B cell (primary cell): ENCODE measurements around the gene IKBKE. TPM values are rescaled to one million over a fixed set of nuclear protein-coding genes. Genes with fewer than 3 reads are reported as not detected.

Experiments used
- ATAC-seq: fragments of 200-7000 bp; cut with Tn5 transposase; one replicate; pipeline ENCODE4 v1.10.0; 2021; ENCODE audit warnings: low read depth, mild to moderate bottlenecking, moderate number of reproducible peaks, moderate library complexity
- CTCF ChIA-PET: fragments of 350-600 bp; sonication (Branson Sonifier 250); formaldehyde crosslinking; loops from one replicate; lab custom pipeline; 2021; ENCODE audit warnings: antibody characterized with exemption, inconsistent platforms; lab: Charles Lee
- POLR2A ChIA-PET: fragments of 350-600 bp; sonication (Branson Sonifier 250); formaldehyde crosslinking; loops from one replicate; lab custom pipeline; 2021; ENCODE audit warnings: antibody characterized with exemption; lab: Charles Lee
- DNase-seq: peaks from one replicate; pipeline ENCODE4 v3.0.0; 2013
- H2AFZ ChIP-seq: 2 replicates; pipeline ENCODE4 v1.6.1; 2012; ENCODE audit warnings: mild to moderate bottlenecking, low read depth, low read length; ENCODE audit not compliant: insufficient read depth, poor library complexity, severe bottlenecking
- H3K27ac ChIP-seq, 2 donors: 1 replicate in 1 of 2; 2 replicates in 1 of 2; pipeline ENCODE4 v1.5.1; 2012 to 2013; ENCODE audit warnings: low read length in 2 of 2, mild to moderate bottlenecking in 2 of 2, moderate library complexity in 1 of 2
- H3K27me3 ChIP-seq, 4 experiments: fragments of 200-600 bp in 1 of 4; sonication (generic) in 1 of 4; replicated peaks in 1 of 4; 1 replicate in 2 of 4; 2 replicates in 2 of 4; pipeline versions ENCODE4 v1.6.1 to v1.7.0; 2013 to 2016; ENCODE audit warnings: low read length in 3 of 4, mild to moderate bottlenecking in 2 of 4, mixed read lengths in 1 of 4, moderate library complexity in 1 of 4; ENCODE audit not compliant: insufficient read depth in 4 of 4, control insufficient read depth in 3 of 4; ENCODE audit errors: control extremely low read depth in 1 of 4
- H3K36me3 ChIP-seq, 2 experiments: replicated peaks in 1 of 2; 1 replicate in 1 of 2; 2 replicates in 1 of 2; pipeline versions ENCODE4 v1.6.1 to v1.7.1; 2013; ENCODE audit warnings: low read length in 1 of 2; ENCODE audit not compliant: insufficient read depth in 2 of 2, control insufficient read depth in 1 of 2; ENCODE audit errors: control extremely low read depth in 1 of 2, extremely low read depth in 1 of 2
- H3K4me1 ChIP-seq, 2 donors: fragments of 200-600 bp in 1 of 2; sonication (generic) in 1 of 2; 1 replicate in 1 of 2; 2 replicates in 1 of 2; pipeline versions ENCODE4 v1.5.1 to v1.6.1; 2013 to 2017; ENCODE audit warnings: low read length in 2 of 2; ENCODE audit not compliant: control insufficient read depth in 2 of 2, insufficient read depth in 2 of 2
- H3K4me2 ChIP-seq: replicated peaks from 2 replicates; pipeline ENCODE3; 2012; ENCODE audit warnings: mild to moderate bottlenecking, low read depth, low read length; ENCODE audit not compliant: poor library complexity, severe bottlenecking
- H3K4me3 ChIP-seq, 5 experiments: fragments of 200-600 bp in 1 of 5; sonication (generic) in 1 of 5; 1 replicate in 3 of 5; 2 replicates in 2 of 5; pipeline versions ENCODE4 v1.5.1 to v1.7.0; 2011 to 2016; ENCODE audit warnings: low read length in 4 of 5, mild to moderate bottlenecking in 4 of 5, low read depth in 2 of 5, control low read depth in 1 of 5, moderate library complexity in 1 of 5; ENCODE audit not compliant: insufficient read depth in 1 of 5; ENCODE audit errors: control extremely low read depth in 1 of 5, extremely low read depth in 1 of 5
- H3K79me2 ChIP-seq: fragments of 200-600 bp; sonication (generic); one replicate; pipeline ENCODE4 v1.6.0; 2016; ENCODE audit warnings: low read length; ENCODE audit not compliant: control insufficient read depth, insufficient read depth
- H3K9ac ChIP-seq: fragments of 200-600 bp; sonication (generic); 2 replicates; pipeline ENCODE4 v1.6.1; 2017; ENCODE audit warnings: mild to moderate bottlenecking, low read length, moderate library complexity
- H3K9me3 ChIP-seq, 3 donors: one replicate each; pipeline versions ENCODE4 v1.6.1 to v1.7.1; 2013; ENCODE audit warnings: low read length in 2 of 3; ENCODE audit not compliant: control insufficient read depth in 2 of 3, insufficient read depth in 1 of 3; ENCODE audit errors: control extremely low read depth in 1 of 3
- H4K20me1 ChIP-seq: 2 replicates; pipeline ENCODE4 v1.6.0; 2012; ENCODE audit warnings: mild to moderate bottlenecking, low read length; ENCODE audit not compliant: insufficient read depth, control insufficient read depth, poor library complexity, severe bottlenecking
- H3K27ac Mint-ChIP-seq: one replicate; pipeline ENCODE4 v1.8.0; 2021; ENCODE audit warnings: mixed read lengths
- H3K27me3 Mint-ChIP-seq: one replicate; pipeline ENCODE4 v1.8.0; 2021; ENCODE audit warnings: mixed read lengths
- H3K4me1 Mint-ChIP-seq: one replicate; pipeline ENCODE4 v1.8.0; 2021; ENCODE audit warnings: mixed read lengths
- H3K4me3 Mint-ChIP-seq: one replicate; pipeline ENCODE4 v1.8.0; 2021; ENCODE audit warnings: mixed read lengths
- H3K9me3 Mint-ChIP-seq: one replicate; pipeline ENCODE4 v1.8.0; 2022; ENCODE audit warnings: mixed read lengths; ENCODE audit not compliant: insufficient read depth
- EZH2 ChIP-seq: IDR thresholded peaks from 2 replicates; pipeline ENCODE4 v1.6.1; 2012; ENCODE audit warnings: borderline replicate concordance, low read depth, mild to moderate bottlenecking, moderate library complexity, low read length; ENCODE audit not compliant: insufficient read depth, poor library complexity, severe bottlenecking
- WGBS: methylation state at CpG from one replicate; pipeline ENCODE4 v1.1.5; 2013; ENCODE audit warnings: missing lambda C conversion rate; ENCODE audit not compliant: insufficient coverage; 5-methylcytosine and 5-hydroxymethylcytosine counted together
- intact Hi-C: fragments of 100-400 bp; cut with micrococcal nuclease; formaldehyde crosslinking; loops from one replicate; pipeline ENCODE4 v1.10.0; 2022
- polyA plus RNA-seq: library from polyadenylated mRNA; depleted of rRNA; stranded (reverse); fragments of >200 nt; gene quantifications from 2 replicates; pipeline ENCODE4 v1.2.3, GENCODE V29; 2012
- total RNA-seq, 2 donors: library from RNA; stranded (reverse); fragments of 120-200 nt in 1 of 2; gene quantifications; 1 replicate in 1 of 2; 2 replicates in 1 of 2; pipeline versions ENCODE4 v1.2.3 to v1.2.4, GENCODE V29; 2013 to 2022
- TF ChIP-seq, protein P1 (sequence below): fragments of 200-600 bp; IDR thresholded peaks from one replicate; pipeline ENCODE4 v1.8.0; 2022; ENCODE audit warnings: antibody characterized with exemption, mild to moderate bottlenecking

IKBKE gene
- total and polyA plus RNA-seq, 2 donors (not counting 1 experiment from before 2014, with no cell fraction given): 40.8 to 55.4 TPM

DNA sequence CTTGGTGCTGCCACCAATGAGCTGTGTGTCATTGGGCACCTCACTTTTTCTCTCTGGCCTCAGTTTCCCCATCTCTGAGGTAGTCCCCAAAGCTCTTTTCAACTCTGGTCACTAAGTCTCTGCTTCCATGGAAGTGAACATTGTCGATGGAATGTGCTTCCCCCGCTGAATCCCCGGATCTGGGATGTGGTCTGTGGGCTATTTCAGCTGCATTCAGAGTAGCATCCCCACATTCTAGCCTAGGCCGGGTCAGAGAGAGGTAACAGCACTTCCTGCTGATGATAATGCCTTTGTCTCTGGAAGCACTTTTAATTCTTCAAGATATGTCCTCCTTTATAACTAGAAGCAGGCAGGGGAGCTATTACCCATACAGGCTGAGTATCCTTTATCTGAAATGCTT is 66.9 kb downstream of the IKBKE start:
- 88% methylated on average over 4 of the region's 4 CpGs for WGBS
- no peak overlapping the region for H2AFZ ChIP-seq
- no peaks in the 10 kb centered on the region for H3K9me3 ChIP-seq
- POLR2A ChIA-PET: no interaction called here
- Mint-ChIP-seq H3K4me3 (no peak overlapping the region), H3K4me1 (peaks cover 2% of the 10 kb centered on the region), H3K27ac (no peak overlapping the region), H3K9me3 (no peaks in the 10 kb centered on the region), H3K27me3 (no peaks in the 10 kb centered on the region)
- no peaks in the 10 kb centered on the region for H4K20me1 ChIP-seq
- H3K27me3 ChIP-seq: no peaks in the 10 kb centered on the region
- H3K27ac ChIP-seq: no peak overlapping the region
- intact Hi-C loops: no loop called here
- no peak overlapping the region for H3K4me3 ChIP-seq
- TF ChIP-seq EZH2: no peak
- TF ChIP-seq, protein P1, sequence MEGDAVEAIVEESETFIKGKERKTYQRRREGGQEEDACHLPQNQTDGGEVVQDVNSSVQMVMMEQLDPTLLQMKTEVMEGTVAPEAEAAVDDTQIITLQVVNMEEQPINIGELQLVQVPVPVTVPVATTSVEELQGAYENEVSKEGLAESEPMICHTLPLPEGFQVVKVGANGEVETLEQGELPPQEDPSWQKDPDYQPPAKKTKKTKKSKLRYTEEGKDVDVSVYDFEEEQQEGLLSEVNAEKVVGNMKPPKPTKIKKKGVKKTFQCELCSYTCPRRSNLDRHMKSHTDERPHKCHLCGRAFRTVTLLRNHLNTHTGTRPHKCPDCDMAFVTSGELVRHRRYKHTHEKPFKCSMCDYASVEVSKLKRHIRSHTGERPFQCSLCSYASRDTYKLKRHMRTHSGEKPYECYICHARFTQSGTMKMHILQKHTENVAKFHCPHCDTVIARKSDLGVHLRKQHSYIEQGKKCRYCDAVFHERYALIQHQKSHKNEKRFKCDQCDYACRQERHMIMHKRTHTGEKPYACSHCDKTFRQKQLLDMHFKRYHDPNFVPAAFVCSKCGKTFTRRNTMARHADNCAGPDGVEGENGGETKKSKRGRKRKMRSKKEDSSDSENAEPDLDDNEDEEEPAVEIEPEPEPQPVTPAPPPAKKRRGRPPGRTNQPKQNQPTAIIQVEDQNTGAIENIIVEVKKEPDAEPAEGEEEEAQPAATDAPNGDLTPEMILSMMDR: no peak
- H3K4me2 ChIP-seq: no peak overlapping the region
- H3K36me3 ChIP-seq: no peaks in the 10 kb centered on the region
- CTCF ChIA-PET: no interaction called here
- no peaks in the 10 kb centered on the region for H3K4me1 ChIP-seq
- no peaks in the 10 kb centered on the region for H3K79me2 ChIP-seq
- DNase-seq (no peak), ATAC-seq (no peak)
- no peak overlapping the region for H3K9ac ChIP-seq

GRCh38 chr1:206538086-206538770 is 68.0 kb downstream of the IKBKE start:
- intact Hi-C loops: no loop called here
- H3K4me1 ChIP-seq: no peaks in the 10 kb centered on the region
- Mint-ChIP-seq H3K9me3 (no peaks in the 10 kb centered on the region), H3K4me1 (peaks cover 2% of the 10 kb centered on the region), H3K27ac (no peak overlapping the region), H3K27me3 (no peaks in the 10 kb centered on the region), H3K4me3 (no peak overlapping the region)
- no peaks in the 10 kb centered on the region for H3K36me3 ChIP-seq
- H2AFZ ChIP-seq: no peak overlapping the region
- H3K27me3 ChIP-seq: no peaks in the 10 kb centered on the region
- no peak for ATAC-seq
- ChIA-PET POLR2A (no interaction called here), CTCF (no interaction called here)
- no peaks in the 10 kb centered on the region for H4K20me1 ChIP-seq
- TF ChIP-seq, protein P1: no peak
- TF ChIP-seq EZH2: no peak
- no peak for DNase-seq
- no peak overlapping the region for H3K27ac ChIP-seq
- no peaks in the 10 kb centered on the region for H3K79me2 ChIP-seq
- no peaks in the 10 kb centered on the region for H3K9me3 ChIP-seq
- H3K4me2 ChIP-seq: no peak overlapping the region
- H3K4me3 ChIP-seq: no peak overlapping the region
- 86% methylated on average over 6 of the region's 6 CpGs for WGBS
- H3K9ac ChIP-seq: no peak overlapping the region
